ENCODE measurements around the gene MSI1. TPM values are rescaled to one million over a fixed set of nuclear protein-coding genes. Genes with fewer than 3 reads are reported as not detected.

The MSI1 gene
- total RNA-seq, result 1 to 10 TPM in 6 of 7 donors, under 1 TPM in 1; 0.83 to 4.9 (median 2.6) TPM
- 1 to 10 TPM in 1 of 2 donors, under 1 TPM in 1; 0.92 to 1.8 TPM for polyA plus RNA-seq
- long read RNA-seq, donor 1, result 0 reads
- long read RNA-seq, donor 2, partial matches to known transcripts, result 0 of 3 reads
- long read RNA-seq, donor 2, other reads (novel, unspliced or antisense), result 0 of 3 reads
- long read RNA-seq, donor 3, result 0 reads

GRCh38 chr12:120368789-120369602 is at the start of gene MSI1:
MSI1 (minus strand) TSS chr12:120369164; CDS start chr12:120369091, 73 bp downstream.
- DNase-seq, result peak in 1 of 5 donors; percentile 45
- H3K4me3 ChIP-seq, result peak within 1 kb of the TSS; percentile 41
- TF ChIP-seq POLR2A (IDR thresholded peaks at IDR 0.05) (no peak), CTCF (IDR thresholded peaks at IDR 0.05) (no peak), EP300 (IDR thresholded peaks at IDR 0.05) (no peak)
- no peaks in the 10 kb centered on the region for H3K9me3 ChIP-seq
- no peaks in the 10 kb centered on the region for H3K36me3 ChIP-seq
- H3K4me1 ChIP-seq (ENCODE audit: insufficient read depth), result peaks cover 4% of the 10 kb centered on the region
- intact Hi-C loops (cut with DNase I), result loop anchor here in 1 of 4 donors (10.0 kb wide), 1 partner anchor 46 kb away; no protein-coding TSS in a partner anchor
- no peak within 1 kb of the TSS for H3K27ac ChIP-seq
- 0 to 1% (median 1%) methylated on average over 32 to 119 of the region's 119 CpGs for WGBS, 3 donors
- H3K27me3 ChIP-seq, result no peaks in the 10 kb centered on the region

GRCh38 chr12:120417917-120418580 is 49.1 kb upstream of the MSI1 start:
- Histone ChIP-seq H3K9me3 (no peaks in the 10 kb centered on the region), H3K27ac (no peak overlapping the region), H3K4me3 (no peak overlapping the region), H3K27me3 (no peaks in the 10 kb centered on the region), H3K4me1 (ENCODE audit: insufficient read depth) (no peaks in the 10 kb centered on the region), H3K36me3 (no peaks in the 10 kb centered on the region)
- intact Hi-C loops (cut with DNase I), result loop anchor here in 1 of 4 donors (10.0 kb wide), 1 partner anchor 53 kb away; the partner anchor contains the start of gene MSI1
- 85 to 89% (median 85%) methylated on average over 4 of the region's 4 CpGs for WGBS, 3 donors
- TF ChIP-seq CTCF (IDR thresholded peaks at IDR 0.05), result no peak
- no peak for TF ChIP-seq POLR2A (IDR thresholded peaks at IDR 0.05)
- no peak for DNase-seq

GRCh38 chr12:120416490-120417216 is 47.7 kb upstream of the MSI1 start:
- Histone ChIP-seq H3K36me3 (no peaks in the 10 kb centered on the region), H3K27me3 (no peaks in the 10 kb centered on the region), H3K9me3 (no peaks in the 10 kb centered on the region), H3K4me1 (ENCODE audit: insufficient read depth) (no peaks in the 10 kb centered on the region), H3K27ac (no peak overlapping the region), H3K4me3 (no peak overlapping the region)
- 75 to 77% (median 75%) methylated on average over 7 of the region's 7 CpGs for whole genome bisulfite sequencing, 3 donors
- DNase-seq, result no peak
- intact Hi-C loops (cut with DNase I), result loop anchor here in 1 of 4 donors (10.0 kb wide), 1 partner anchor 52 kb away; the partner anchor contains the start of gene MSI1
- no peak for TF ChIP-seq CTCF (IDR thresholded peaks at IDR 0.05)
- TF ChIP-seq POLR2A (IDR thresholded peaks at IDR 0.05), result no peak
- TF ChIP-seq EP300 (IDR thresholded peaks at IDR 0.05), result no peak

All from ovary (tissue), 10 donors.